Adipocyte (in vitro differentiated cells): ENCODE data around the gene MID1IP1.

Experiments used
- DNase-seq: peaks from one replicate; pipeline ENCODE4 v3.0.0-alpha.2; 2015; ENCODE audit warnings: low read depth
- H3K27me3 ChIP-seq: replicated peaks from 2 replicates; pipeline ENCODE4 v1.7.0; 2013; ENCODE audit warnings: mild to moderate bottlenecking, low read length, moderate library complexity; ENCODE audit not compliant: control insufficient read depth, insufficient read depth
- H3K36me3 ChIP-seq: 2 replicates; pipeline ENCODE4 v1.7.0; 2013; ENCODE audit warnings: low read length, mild to moderate bottlenecking, moderate library complexity; ENCODE audit not compliant: control insufficient read depth, insufficient read depth, severe bottlenecking
- H3K4me1 ChIP-seq: 2 replicates; pipeline ENCODE4 v1.7.0; 2013; ENCODE audit warnings: mild to moderate bottlenecking, low read length, moderate library complexity; ENCODE audit not compliant: control insufficient read depth, insufficient read depth
- H3K4me3 ChIP-seq: 2 replicates; pipeline ENCODE4 v1.7.0; 2013; ENCODE audit warnings: mild to moderate bottlenecking, low read length, moderate library complexity
- H3K9ac ChIP-seq: 2 replicates; pipeline ENCODE4 v1.7.0; 2013; ENCODE audit warnings: mild to moderate bottlenecking, low read length, moderate library complexity
- H3K9me3 ChIP-seq: 2 replicates; pipeline ENCODE4 v1.7.0; 2013; ENCODE audit warnings: mild to moderate bottlenecking, low read length, moderate library complexity; ENCODE audit not compliant: control insufficient read depth

Gene MID1IP1

DNA sequence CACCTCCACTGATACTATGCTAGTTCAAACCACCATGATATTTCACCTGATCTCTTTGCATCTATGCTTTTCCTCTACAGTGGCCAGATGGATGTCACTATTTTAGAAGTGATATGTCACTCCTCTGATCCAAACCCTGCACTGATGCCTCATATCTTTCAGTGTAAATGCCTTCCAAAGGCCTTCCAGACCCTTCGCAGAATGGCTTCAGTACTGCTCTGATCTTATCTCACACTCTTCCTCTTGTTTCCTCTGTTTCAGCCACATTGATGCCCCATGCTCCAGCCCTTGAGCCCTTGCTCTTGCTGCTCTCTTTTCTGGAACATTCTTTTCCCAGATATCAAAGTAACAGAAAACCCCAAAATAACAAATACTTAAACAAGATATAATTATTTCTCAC, 17.9 kb downstream of the MID1IP1 start:
- H3K4me3 ChIP-seq: no peak overlapping the region
- H3K36me3 ChIP-seq: no peaks in the 10 kb centered on the region
- H3K4me1 ChIP-seq: peaks cover 12% of the 10 kb centered on the region
- H3K27me3 ChIP-seq: no peaks in the 10 kb centered on the region
- H3K9ac ChIP-seq: no peak overlapping the region
- H3K9me3 ChIP-seq: no peaks in the 10 kb centered on the region
- no peak for DNase-seq

DNA sequence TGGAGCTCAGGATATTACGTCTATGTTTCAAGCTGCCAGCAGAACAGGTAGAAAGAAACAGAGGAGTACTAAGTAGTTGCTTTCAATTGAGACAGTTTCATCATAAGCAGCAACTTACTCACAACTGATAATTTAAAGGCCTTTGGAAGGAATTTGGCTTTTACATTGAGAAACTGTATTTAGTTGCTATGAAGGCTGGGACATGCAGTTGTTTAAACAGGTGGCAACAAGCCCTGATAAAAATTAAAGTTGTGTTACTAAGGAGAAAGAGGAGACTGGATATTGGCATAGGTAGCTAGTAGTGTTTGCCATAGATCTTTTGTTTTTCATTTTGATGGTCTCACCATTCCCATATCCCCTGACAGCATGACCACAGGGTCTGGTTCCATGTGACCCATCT, 18.4 kb downstream of the MID1IP1 start:
- DNase-seq: no peak
- H3K27me3 ChIP-seq: peaks cover 2% of the 10 kb centered on the region
- no peak overlapping the region for H3K4me3 ChIP-seq
- no peaks in the 10 kb centered on the region for H3K9me3 ChIP-seq
- H3K36me3 ChIP-seq: no peaks in the 10 kb centered on the region
- H3K9ac ChIP-seq: no peak overlapping the region
- H3K4me1 ChIP-seq: peaks cover 12% of the 10 kb centered on the region

DNA sequence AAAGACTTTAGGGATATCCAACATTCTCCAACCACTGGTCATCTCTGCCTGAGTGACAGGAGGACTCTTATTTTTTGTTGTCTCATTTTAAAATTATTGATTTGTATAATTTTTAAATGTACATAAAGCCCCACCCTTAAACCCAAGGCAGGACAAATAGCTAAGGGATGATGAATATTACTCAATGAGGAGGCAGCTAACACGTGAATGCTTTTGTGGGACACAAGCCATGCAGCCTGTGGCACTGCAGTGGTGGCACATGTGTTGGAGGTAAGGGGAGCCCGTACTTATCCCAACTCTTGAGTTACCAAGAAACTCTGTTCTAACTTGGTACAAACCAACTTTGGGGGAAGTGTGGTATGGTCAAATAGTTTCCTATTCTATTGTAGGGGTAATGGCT, 19.5 kb downstream of the MID1IP1 start:
- no peak for DNase-seq
- H3K27me3 ChIP-seq: peaks cover 2% of the 10 kb centered on the region
- H3K9ac ChIP-seq: no peak overlapping the region
- H3K4me3 ChIP-seq: no peak overlapping the region
- H3K36me3 ChIP-seq: no peaks in the 10 kb centered on the region
- peaks cover 12% of the 10 kb centered on the region for H3K4me1 ChIP-seq
- H3K9me3 ChIP-seq: no peaks in the 10 kb centered on the region

DNA sequence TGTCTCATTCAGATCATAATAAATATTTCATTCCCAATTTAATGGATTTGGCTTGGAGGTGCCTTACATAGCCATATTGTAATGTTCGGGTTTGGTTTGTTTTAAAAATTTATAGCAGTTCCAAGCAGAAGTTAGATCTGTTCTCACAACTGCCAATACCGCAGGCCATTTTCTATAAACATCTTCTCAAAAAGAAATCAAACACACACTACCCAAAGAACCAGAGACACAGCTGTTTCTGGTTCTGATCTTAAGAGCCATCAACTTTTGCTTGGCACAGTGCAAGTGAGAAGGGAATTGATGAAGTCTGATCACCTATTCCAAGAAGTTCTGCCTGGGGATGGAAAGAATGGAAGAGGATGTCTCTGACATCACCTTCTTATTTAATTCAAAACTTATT, 22.9 kb downstream of the MID1IP1 start:
- Histone ChIP-seq H3K36me3 (no peaks in the 10 kb centered on the region), H3K9ac (no peak overlapping the region), H3K4me3 (no peak overlapping the region), H3K4me1 (no peaks in the 10 kb centered on the region), H3K9me3 (no peaks in the 10 kb centered on the region), H3K27me3 (peaks cover 2% of the 10 kb centered on the region)
- no peak for DNase-seq

GRCh38 chrX:38831949-38832348, 30.7 kb downstream of the MID1IP1 start:
- Histone ChIP-seq H3K4me3 (no peak overlapping the region), H3K9ac (no peak overlapping the region), H3K4me1 (no peaks in the 10 kb centered on the region), H3K27me3 (peaks cover 8% of the 10 kb centered on the region), H3K36me3 (no peaks in the 10 kb centered on the region), H3K9me3 (peaks cover 3% of the 10 kb centered on the region)
- no peak for DNase-seq

GRCh38 chrX:38837389-38837788, 36.1 kb downstream of the MID1IP1 start:
- DNase-seq: no peak
- peaks cover 8% of the 10 kb centered on the region for H3K27me3 ChIP-seq
- H3K36me3 ChIP-seq: no peaks in the 10 kb centered on the region
- no peaks in the 10 kb centered on the region for H3K4me1 ChIP-seq
- peaks cover 3% of the 10 kb centered on the region for H3K9me3 ChIP-seq
- H3K9ac ChIP-seq: no peak overlapping the region
- no peak overlapping the region for H3K4me3 ChIP-seq

GRCh38 chrX:38839277-38839676, 38.0 kb downstream of the MID1IP1 start:
- Histone ChIP-seq H3K36me3 (no peaks in the 10 kb centered on the region), H3K9me3 (no peaks in the 10 kb centered on the region), H3K4me3 (no peak overlapping the region), H3K4me1 (no peaks in the 10 kb centered on the region), H3K9ac (no peak overlapping the region), H3K27me3 (peaks cover 8% of the 10 kb centered on the region)
- DNase-seq: no peak

DNA sequence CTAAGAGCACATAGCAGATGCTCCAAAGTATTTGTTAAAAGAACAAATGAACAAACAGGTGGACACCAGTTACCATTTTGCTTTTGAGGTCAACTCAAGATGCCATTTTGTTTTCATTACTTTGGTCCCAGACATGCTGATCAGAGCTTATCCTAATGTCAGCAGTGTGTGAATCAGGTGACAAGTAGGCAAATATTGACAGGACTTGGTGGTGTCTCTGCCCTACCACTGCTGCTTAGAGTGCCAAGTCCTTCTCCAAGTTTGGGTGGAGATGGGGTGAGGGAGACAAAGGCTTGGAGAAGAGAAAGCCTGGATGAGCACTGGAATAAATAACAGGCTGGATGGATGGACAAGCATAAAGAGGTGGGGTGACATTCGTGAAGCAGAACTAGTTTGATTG, 38.7 kb downstream of the MID1IP1 start:
- Histone ChIP-seq H3K4me3 (no peak overlapping the region), H3K27me3 (peaks cover 8% of the 10 kb centered on the region), H3K4me1 (no peaks in the 10 kb centered on the region), H3K36me3 (no peaks in the 10 kb centered on the region), H3K9ac (no peak overlapping the region), H3K9me3 (no peaks in the 10 kb centered on the region)
- no peak for DNase-seq

GRCh38 chrX:38841750-38842149, 40.5 kb downstream of the MID1IP1 start:
- Histone ChIP-seq H3K36me3 (no peaks in the 10 kb centered on the region), H3K27me3 (peaks cover under 1% of the 10 kb centered on the region), H3K9me3 (no peaks in the 10 kb centered on the region), H3K4me1 (no peaks in the 10 kb centered on the region), H3K9ac (no peak overlapping the region), H3K4me3 (no peak overlapping the region)
- no peak for DNase-seq

- Histone ChIP-seq H3K4me1 (no peaks in the 10 kb centered on the region), H3K36me3 (no peaks in the 10 kb centered on the region), H3K9me3 (no peaks in the 10 kb centered on the region), H3K27me3 (peaks cover 5% of the 10 kb centered on the region), H3K4me3 (no peak overlapping the region), H3K9ac (no peak overlapping the region)
- no peak for DNase-seq
Measured at GRCh38 chrX:38845426-38845825, 44.2 kb downstream of the MID1IP1 start.

DNA sequence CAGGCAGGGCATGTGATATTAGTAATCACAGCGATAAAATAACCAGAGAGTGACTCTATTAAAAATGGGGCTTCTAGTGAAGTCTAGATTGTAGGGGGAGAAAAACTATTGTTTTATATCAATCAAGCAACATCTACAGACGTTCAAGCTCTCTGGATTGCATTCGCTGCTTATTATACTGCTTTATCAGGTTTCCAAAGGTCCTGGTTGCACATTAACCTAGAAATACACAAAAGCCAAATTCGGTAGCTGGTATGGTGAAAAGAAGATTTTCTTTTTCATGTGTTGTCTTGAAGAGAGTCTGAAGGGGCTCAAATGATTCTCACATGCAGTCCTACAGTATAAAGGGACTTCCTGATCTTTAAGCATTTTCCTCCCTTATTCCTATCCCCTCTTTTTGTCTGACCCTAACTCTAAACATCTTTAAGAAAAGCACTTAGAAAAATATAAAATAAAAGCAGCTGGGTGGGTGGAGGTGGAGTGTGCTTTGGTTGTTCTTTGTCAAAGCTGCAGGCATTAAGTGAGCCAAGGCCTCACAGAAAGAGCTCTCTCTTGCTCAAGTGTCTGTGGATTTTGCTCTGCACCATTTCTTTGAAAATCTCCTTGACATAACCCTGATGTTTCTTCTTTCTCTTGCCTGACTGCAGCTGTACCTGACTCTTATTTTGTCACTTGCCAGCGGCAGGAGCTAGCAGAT, 46.1 kb downstream of the MID1IP1 start:
- Histone ChIP-seq H3K9me3 (no peaks in the 10 kb centered on the region), H3K4me3 (no peak overlapping the region), H3K4me1 (no peaks in the 10 kb centered on the region), H3K9ac (no peak overlapping the region), H3K27me3 (peaks cover 5% of the 10 kb centered on the region), H3K36me3 (no peaks in the 10 kb centered on the region)
- no peak for DNase-seq

DNA sequence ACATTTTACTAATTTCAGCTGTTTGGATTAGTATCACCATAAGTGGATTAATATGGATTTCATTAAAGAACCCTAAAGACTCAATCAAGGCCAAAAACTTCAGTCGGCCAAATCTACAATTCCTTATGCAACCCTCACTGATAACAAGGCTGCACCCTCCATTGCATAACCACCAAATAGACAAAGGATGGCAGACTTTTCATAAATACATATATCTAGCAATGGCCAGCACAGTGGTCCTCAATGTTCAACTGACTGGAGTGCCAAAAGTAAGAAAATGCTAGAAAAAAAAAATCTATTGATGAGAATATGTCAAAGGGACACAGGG, 46.6 kb downstream of the MID1IP1 start:
- no peaks in the 10 kb centered on the region for H3K36me3 ChIP-seq
- peaks cover 5% of the 10 kb centered on the region for H3K27me3 ChIP-seq
- no peaks in the 10 kb centered on the region for H3K9me3 ChIP-seq
- no peak overlapping the region for H3K4me3 ChIP-seq
- no peak for DNase-seq
- no peak overlapping the region for H3K9ac ChIP-seq
- no peaks in the 10 kb centered on the region for H3K4me1 ChIP-seq
